HAP-1 (cell line): Measurements from ENCODE around the gene ANKRD13D.

Source experiments
- DNase-seq, 2 experiments: peaks; one replicate each; pipeline ENCODE4 v3.0.0-alpha.2; 2016 to 2020; ENCODE audit warnings: low spot score in 2 of 2
- H3K27me3 ChIP-seq: fragments of 250-450 bp; sonication (Bioruptor Pico); 2 replicates; pipeline ENCODE4 v1.5.1; 2020; ENCODE audit warnings: low read depth, mild to moderate bottlenecking, moderate library complexity
- H3K36me3 ChIP-seq: fragments of 250-450 bp; sonication (Bioruptor Pico); replicated peaks from 2 replicates; pipeline ENCODE4 v1.5.1; 2020; ENCODE audit warnings: mild to moderate bottlenecking
- H3K4me1 ChIP-seq: fragments of 250-450 bp; sonication (Bioruptor Pico); 2 replicates; pipeline ENCODE4 v1.5.1; 2020; ENCODE audit warnings: mild to moderate bottlenecking
- H3K4me3 ChIP-seq: fragments of 250-450 bp; sonication (Bioruptor Pico); 2 replicates; pipeline ENCODE4 v1.5.1; 2020; ENCODE audit warnings: mild to moderate bottlenecking, moderate library complexity
- H3K9me3 ChIP-seq: fragments of 250-450 bp; sonication (Bioruptor Pico); 2 replicates; pipeline ENCODE4 v1.5.1; 2020; ENCODE audit warnings: mild to moderate bottlenecking, moderate library complexity
- in situ Hi-C: fragments of 300-500 bp; cut with MboI; formaldehyde crosslinking; loops from 3 replicates; pipeline ENCODE4 v1.14.3; 2020; ENCODE audit warnings: low sequenced_read_pairs, inconsistent platforms, mixed read lengths

ANKRD13D gene

DNA sequence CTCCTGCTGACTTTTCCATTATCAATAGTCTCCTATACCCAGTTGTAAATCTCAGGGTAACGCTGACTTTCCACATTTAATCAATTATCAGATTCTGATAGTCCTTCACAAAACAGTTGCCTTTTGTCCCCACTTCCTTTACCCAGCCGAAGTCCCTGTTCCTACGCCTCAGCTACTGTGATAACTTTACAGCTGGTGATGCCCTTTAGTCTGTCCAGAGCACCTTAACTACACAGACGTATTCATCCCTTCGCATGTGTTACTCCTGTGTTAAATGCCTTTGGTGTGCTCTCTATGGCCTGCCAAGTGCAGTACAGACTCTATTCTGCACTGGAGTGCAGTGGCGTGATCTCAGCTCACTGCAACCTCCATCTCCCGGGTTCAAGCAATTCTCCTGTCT is 34.4 kb downstream of the ANKRD13D start:
- H3K4me3 ChIP-seq: no peak overlapping the region
- no peaks in the 10 kb centered on the region for H3K36me3 ChIP-seq
- H3K4me1 ChIP-seq: no peaks in the 10 kb centered on the region
- DNase-seq: no peak
- H3K9me3 ChIP-seq: no peaks in the 10 kb centered on the region
- in situ Hi-C loops: no loop called here
- H3K27me3 ChIP-seq: no peaks in the 10 kb centered on the region

DNA sequence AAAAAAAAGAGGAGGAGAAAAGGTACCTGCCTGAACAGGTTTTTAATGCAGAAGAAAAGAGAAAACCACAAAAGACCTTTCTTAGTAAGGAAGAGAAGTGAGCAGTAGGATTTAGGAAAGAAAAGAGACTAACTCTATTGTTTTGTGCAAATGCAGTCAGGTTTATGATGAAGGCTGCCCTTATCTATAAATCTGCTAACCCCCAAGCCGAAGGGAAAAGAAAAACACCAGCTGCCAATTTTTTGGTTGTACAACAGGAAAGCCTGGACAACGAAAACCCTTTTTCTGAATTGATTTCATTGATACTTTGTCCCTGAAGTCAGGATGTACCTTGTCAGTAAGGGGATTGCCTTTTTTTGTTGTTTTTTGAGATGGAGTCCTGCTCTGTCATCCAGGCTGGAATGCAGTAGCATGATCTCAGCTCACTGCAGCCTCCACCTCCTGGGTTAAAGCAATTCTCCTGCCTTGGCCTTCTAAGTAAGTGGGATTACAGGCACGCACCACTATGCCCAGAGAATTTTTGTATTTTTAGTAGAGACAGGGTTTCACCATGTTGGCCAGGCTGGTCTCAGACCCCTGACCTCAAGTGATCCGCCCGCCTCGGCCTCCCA is 43.1 kb downstream of the ANKRD13D start:
- in situ Hi-C loops: no loop called here
- Histone ChIP-seq H3K4me1 (peaks cover 4% of the 10 kb centered on the region; the same call in 1 of the 2 replicates), H3K4me3 (no peak overlapping the region), H3K9me3 (no peaks in the 10 kb centered on the region), H3K27me3 (no peaks in the 10 kb centered on the region), H3K36me3 (no peaks in the 10 kb centered on the region)
- peak in 1 of 2 experiments; percentile 11 for DNase-seq

DNA sequence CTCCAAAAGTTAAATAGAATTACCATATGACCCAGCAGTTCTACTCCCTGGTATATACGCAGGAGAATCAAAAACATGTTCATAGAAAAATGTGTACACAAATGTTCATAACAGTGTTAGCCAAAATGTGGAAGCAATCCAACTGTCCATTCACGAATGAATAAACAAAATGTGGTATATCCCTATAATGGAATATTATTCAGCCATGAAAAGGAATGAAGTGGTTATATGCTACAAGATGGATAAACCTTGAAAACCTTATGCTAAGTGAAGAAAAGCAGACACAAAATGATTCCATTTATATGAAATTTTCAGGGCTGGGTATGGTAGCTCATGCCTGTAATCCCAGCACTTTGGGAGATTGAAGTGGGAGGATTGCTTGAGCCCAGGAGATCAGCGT is 48.2 kb downstream of the ANKRD13D start:
- in situ Hi-C loops: no loop called here
- H3K36me3 ChIP-seq: no peaks in the 10 kb centered on the region
- no peaks in the 10 kb centered on the region for H3K27me3 ChIP-seq
- no peaks in the 10 kb centered on the region for H3K9me3 ChIP-seq
- H3K4me3 ChIP-seq: no peak overlapping the region
- peaks cover 2% of the 10 kb centered on the region; the same call in 1 of the 2 replicates for H3K4me1 ChIP-seq
- DNase-seq: no peak

DNA sequence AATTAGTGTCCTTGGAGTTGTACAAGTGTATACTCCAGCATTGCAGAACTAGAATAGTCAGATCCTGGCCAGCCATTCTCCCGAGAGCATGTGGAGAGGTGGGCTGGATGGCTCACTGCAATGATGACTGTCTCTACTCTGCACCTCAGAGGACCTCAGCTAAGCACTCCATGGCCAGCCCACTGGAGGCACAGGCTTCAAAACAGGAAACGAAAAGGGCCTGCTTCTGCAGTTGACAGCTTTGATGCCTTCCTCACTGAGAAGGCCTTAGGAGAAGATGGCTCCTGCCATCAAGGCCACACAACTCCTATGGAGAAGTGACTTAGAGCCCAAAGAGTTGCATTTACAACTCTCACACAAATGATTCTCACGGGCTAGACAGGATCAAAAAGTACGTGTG is 55.2 kb downstream of the ANKRD13D start:
- no peaks in the 10 kb centered on the region for H3K27me3 ChIP-seq
- in situ Hi-C loops: no loop called here
- no peaks in the 10 kb centered on the region for H3K36me3 ChIP-seq
- no peak overlapping the region for H3K4me3 ChIP-seq
- H3K9me3 ChIP-seq: no peaks in the 10 kb centered on the region
- DNase-seq: no peak
- no peaks in the 10 kb centered on the region for H3K4me1 ChIP-seq

DNA sequence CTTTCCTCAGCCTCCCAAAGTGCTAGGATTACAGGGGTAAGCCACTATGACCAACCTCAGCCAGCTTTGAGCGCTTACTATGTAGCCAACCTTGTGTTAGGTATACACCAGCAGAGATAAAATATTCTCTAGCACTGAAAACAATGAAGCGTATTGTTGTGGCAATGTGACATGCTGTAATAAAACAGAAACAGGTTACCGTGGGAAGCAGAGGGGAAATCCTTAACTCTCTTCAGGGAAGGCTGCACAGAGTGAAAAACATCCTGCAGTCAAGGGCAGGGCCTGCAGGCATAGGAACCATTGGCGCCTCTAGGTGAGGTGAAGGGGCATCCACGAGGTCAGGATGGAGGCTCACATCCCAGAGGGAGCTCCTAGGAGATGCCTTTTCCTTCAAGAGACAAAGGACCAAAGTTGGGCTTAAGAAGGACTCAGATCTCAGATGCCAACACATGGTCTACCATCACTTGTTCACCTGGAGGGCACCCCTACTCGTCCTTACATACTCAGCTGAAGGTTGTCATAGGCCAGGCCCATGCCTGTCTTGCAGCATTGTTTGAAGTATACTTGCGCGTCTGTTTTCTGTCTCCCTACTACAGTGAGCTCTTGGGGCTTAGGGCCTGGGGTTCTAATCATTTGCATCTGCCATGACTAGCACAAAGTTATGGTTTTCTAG is 56.3 kb downstream of the ANKRD13D start:
- H3K4me1 ChIP-seq: no peaks in the 10 kb centered on the region
- no peak for DNase-seq
- H3K9me3 ChIP-seq: no peaks in the 10 kb centered on the region
- in situ Hi-C loops: no loop called here
- no peaks in the 10 kb centered on the region for H3K27me3 ChIP-seq
- no peaks in the 10 kb centered on the region for H3K36me3 ChIP-seq
- H3K4me3 ChIP-seq: no peak overlapping the region

DNA sequence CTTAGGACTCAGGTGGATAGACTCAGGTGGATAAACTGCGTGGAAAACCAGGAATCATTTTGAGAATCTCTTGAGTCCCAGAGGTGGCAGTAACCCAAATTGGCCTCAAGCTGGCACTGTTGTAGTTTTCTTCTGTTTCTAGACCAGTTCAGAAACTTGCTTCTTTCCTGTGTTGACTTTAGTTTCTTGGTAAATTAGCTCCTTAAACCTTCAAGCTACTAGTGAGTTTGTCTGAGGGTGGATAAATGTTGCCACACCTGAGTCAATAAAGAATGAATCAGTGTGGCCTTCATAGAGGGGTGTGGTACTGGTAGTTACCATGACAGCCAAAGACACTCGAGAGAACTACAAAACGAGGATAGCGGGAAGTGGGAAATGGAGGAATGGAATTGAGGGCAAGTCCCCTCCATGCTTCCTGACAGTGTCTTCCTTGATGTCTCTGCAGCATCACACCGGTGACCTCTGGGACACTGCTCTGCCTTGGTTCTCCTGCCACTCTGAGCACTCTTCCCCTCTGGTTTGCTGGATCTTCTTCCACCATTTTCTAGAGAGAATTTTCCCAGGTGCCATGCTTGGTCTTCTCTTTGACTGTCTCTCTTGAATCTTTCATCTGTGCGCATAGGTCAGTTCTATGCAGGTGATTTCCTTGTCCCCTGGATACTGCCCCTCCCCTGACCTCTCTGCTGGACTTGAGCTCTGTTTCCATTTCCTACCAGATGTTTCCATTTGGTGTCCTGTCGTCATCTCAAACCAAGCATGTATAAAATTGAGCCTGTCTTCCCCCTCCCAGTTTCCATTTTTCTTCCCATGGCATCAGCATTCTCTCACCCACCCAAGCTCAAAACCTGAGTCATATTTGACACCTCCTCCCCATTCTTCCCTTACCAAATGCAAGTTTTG is 57.1 kb downstream of the ANKRD13D start:
- Histone ChIP-seq H3K27me3 (no peaks in the 10 kb centered on the region), H3K4me3 (no peak overlapping the region), H3K36me3 (no peaks in the 10 kb centered on the region), H3K9me3 (no peaks in the 10 kb centered on the region), H3K4me1 (no peaks in the 10 kb centered on the region)
- in situ Hi-C loops: no loop called here
- DNase-seq: peak in 1 of 2 experiments; percentile 22

DNA sequence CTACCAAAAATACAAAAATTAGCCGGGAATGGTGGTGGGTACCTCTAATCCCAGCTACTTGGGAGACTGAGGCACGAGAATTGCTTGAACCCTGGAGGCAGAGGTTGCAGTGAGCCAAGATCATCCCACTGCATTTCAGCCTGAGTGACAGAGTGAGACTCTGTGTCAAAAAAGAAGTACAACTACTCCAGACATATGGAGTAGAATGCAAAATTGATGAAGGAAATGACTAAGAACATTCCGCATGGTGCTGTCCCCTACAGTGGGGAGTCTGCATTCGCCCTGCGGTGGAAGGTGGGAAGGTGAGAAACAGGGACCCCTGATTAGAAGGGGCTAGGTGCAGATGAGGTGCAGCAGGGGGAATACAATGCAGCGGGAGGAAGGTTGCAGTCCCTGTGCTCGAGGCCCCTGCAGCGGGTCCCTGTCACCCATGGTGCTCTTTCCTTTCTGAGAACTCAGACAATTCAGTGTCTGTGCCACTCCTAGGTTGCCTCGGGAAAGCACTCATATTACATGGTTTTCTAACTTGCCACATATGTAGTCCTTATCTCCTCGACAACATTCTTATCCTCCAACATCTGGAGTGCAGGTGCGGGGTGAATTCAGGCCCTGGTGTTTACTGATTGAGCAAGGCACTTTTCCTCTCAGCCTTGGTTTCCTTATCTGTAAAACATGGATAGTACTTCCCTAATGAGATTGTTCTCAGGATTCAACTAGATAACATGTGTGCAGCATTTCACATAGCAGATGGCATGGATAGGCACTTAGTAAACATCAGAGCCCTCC is 59.1 kb downstream of the ANKRD13D start:
- in situ Hi-C loops: no loop called here
- no peaks in the 10 kb centered on the region for H3K27me3 ChIP-seq
- H3K9me3 ChIP-seq: no peaks in the 10 kb centered on the region
- no peak for DNase-seq
- H3K36me3 ChIP-seq: no peaks in the 10 kb centered on the region
- H3K4me3 ChIP-seq: no peak overlapping the region
- H3K4me1 ChIP-seq: 0 out of 2 replicates have a peak, but pooled peaks cover 3% of the 10 kb centered on the region

DNA sequence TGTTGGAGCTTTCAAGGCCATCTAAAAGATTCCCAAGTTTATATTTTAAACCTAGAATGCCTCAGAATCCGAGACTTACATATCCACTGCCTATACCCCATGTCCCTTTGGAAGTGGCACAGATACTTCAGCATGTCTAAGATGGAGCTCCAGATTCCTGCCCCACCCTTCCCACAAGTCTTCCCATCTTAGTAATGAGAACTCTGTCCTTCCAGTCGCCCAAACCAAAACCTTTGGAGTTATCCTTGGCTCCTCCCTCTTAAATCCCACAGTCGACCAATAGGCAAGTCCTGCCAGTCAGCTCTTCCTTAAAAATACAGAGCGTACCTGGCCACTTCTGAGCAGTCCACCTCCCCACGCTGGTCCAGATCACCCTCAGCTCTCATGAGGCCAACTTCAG is 59.9 kb downstream of the ANKRD13D start:
- no peak for DNase-seq
- Histone ChIP-seq H3K36me3 (no peaks in the 10 kb centered on the region), H3K4me1 (peaks cover 6% of the 10 kb centered on the region; the same call in 1 of the 2 replicates), H3K4me3 (no peak overlapping the region), H3K9me3 (no peaks in the 10 kb centered on the region), H3K27me3 (no peaks in the 10 kb centered on the region)
- in situ Hi-C loops: no loop called here

DNA sequence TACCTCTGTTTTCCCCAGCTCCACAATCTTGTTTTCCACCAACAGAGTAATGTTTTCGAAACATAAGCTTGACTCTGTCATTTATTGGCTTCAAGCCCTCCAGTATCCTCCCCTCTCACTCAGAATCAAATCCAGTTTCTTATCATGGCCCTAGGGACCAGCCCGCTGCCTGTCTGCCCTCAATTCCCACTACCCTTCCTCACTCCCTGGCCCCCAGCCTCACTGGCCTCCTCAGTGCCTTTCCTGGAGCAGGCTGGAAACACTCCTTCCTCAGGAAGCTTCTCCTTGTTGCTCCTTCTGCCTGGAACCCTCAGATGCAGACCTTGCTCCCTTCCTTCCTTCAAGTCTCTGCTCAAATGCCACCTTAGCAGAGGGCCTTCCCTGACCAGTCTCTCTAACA is 60.4 kb downstream of the ANKRD13D start:
- no peaks in the 10 kb centered on the region for H3K9me3 ChIP-seq
- no peak for DNase-seq
- no peaks in the 10 kb centered on the region for H3K27me3 ChIP-seq
- no peak overlapping the region for H3K4me3 ChIP-seq
- in situ Hi-C loops: no loop called here
- peaks cover 7% of the 10 kb centered on the region; the same call in 1 of the 2 replicates for H3K4me1 ChIP-seq
- H3K36me3 ChIP-seq: no peaks in the 10 kb centered on the region

DNA sequence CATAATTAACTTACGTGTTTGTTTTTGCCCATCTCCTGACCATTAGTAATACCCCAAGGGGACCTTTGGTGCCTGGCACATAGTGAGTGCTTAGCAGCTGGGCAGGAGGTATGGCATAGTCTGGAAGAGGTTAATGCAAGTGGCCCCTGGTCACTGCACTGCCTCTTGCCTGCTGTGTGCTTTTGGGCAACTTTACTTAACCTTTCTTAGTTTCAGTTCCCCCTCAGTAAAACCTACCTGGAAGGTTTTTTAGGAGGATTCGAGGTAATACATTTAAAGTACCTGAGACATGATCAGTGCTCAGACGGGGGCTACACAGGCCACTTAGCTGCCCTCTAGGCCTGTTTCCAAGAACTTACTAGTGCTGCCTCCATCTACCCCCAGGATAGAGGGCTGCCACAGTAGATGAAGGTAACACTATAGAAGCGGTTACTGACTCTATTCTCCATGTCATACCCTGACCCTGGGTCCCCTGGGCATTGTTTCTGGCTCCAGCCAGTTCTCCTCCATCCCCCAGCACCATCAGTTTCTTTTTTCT is 60.9 kb downstream of the ANKRD13D start:
- Histone ChIP-seq H3K36me3 (no peaks in the 10 kb centered on the region), H3K4me3 (no peak overlapping the region), H3K4me1 (peaks cover 7% of the 10 kb centered on the region; the same call in 1 of the 2 replicates), H3K9me3 (no peaks in the 10 kb centered on the region), H3K27me3 (no peaks in the 10 kb centered on the region)
- in situ Hi-C loops: no loop called here
- DNase-seq: no peak

DNA sequence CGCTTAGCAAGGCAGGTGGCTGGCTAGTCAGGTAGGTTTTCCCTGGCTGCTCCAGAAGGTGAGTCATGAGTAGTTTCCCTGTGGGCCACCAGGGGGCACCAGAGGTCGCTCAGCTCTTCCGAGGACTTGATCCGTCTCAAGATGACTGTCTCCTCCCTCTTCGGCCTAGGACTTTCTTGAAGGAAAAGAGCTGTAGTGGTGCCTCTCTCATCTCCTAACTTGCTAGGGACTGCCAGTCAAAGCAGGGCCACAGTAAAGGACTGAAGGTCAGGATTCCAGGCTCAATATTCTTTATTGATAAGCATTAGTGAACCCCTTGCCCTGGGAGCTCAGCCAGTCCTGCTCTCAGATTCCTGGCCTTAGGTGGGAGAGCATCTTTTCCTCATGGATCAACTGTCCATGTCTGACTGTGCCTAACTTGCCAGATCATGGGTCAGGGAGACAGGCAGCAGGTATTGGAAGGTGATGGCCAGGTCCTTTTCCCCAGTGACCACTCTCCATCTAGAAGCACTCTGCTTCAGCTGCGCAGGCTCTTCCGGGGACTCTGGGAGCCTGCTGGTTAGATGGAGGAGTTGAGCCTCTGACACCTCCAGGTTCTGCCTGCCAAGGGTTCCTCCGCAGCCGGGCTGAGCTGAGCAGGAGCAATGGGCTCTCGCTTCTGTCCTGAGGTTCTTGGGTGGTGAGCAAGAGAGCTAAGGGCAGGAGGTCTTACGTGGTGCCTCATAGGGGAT is 62.3 kb downstream of the ANKRD13D start:
- peak; percentile 51 to 70 for DNase-seq
- H3K4me3 ChIP-seq: no peak overlapping the region
- peaks cover 7% of the 10 kb centered on the region; the same call in 1 of the 2 replicates for H3K4me1 ChIP-seq
- H3K9me3 ChIP-seq: no peaks in the 10 kb centered on the region
- in situ Hi-C loops: no loop called here
- H3K36me3 ChIP-seq: no peaks in the 10 kb centered on the region
- H3K27me3 ChIP-seq: no peaks in the 10 kb centered on the region
